Stomach (tissue), 9 donors: Measurements from ENCODE around the gene IL21R. TPM values are rescaled to one million over a fixed set of nuclear protein-coding genes. Genes with fewer than 3 reads are reported as not detected.

Experiments
- DNase-seq, 2 donors: peaks; one replicate each; pipeline versions ENCODE4 v3.0.0 to v3.0.0-alpha.2; 2013 to 2019
- H3K27ac ChIP-seq, 5 donors: fragments of 200-600 bp in 4 of 5; sonication (generic) in 4 of 5; one replicate each; pipeline ENCODE4 v1.5.1; 2013 to 2019; ENCODE audit warnings: mild to moderate bottlenecking in 1 of 5, moderate library complexity in 1 of 5
- H3K27me3 ChIP-seq, 3 donors: fragments of 200-600 bp; sonication (generic); one replicate each; pipeline ENCODE4 v1.5.1; 2017 to 2019; ENCODE audit warnings: mixed run types in 1 of 3
- H3K36me3 ChIP-seq, 4 donors: fragments of 200-600 bp; sonication (generic); 1 replicate in 3 of 4; 2 replicates in 1 of 4; pipeline ENCODE4 v1.5.1; 2016 to 2019
- H3K4me1 ChIP-seq, 4 donors: fragments of 200-600 bp; sonication (generic); one replicate each; pipeline ENCODE4 v1.5.1; 2016 to 2019
- H3K4me3 ChIP-seq, 4 donors: fragments of 200-600 bp; sonication (generic) in 3 of 4; one replicate each; pipeline ENCODE4 v1.5.1; 2016 to 2019; ENCODE audit warnings: mild to moderate bottlenecking in 1 of 4
- H3K9me3 ChIP-seq, 4 donors: fragments of 200-600 bp; sonication (generic); one replicate each; pipeline ENCODE4 v1.5.1; 2016 to 2019
- EP300 ChIP-seq: sonication (generic); formaldehyde crosslinking; IDR thresholded peaks from one replicate; pipeline ENCODE4 v1.6.1; 2017; ENCODE audit warnings: antibody characterized with exemption
- POLR2A ChIP-seq, 4 donors: fragments of 450-650 bp; IDR thresholded peaks; one replicate each; pipeline ENCODE4 v1.6.1; 2016; ENCODE audit warnings: antibody characterized with exemption in 4 of 4, control low read depth in 2 of 4, mild to moderate bottlenecking in 1 of 4, moderate library complexity in 1 of 4
- POLR2AphosphoS5 ChIP-seq, 3 donors: sonication (generic); formaldehyde crosslinking; IDR thresholded peaks; one replicate each; pipeline ENCODE4 v1.6.1; 2016; ENCODE audit warnings: antibody characterized with exemption in 3 of 3
- WGBS, 5 donors: extraction: QIAGEN DNeasy Blood & Tissue Kit in 3 of 5; methylation state at CpG; one replicate each; pipeline versions ENCODE4 v1.1.5 to v1.1.7; 2013 to 2018; 5-methylcytosine and 5-hydroxymethylcytosine counted together
- intact Hi-C: fragments of 100-400 bp; cut with DNase I; formaldehyde crosslinking; loops from one replicate; pipeline ENCODE4 v1.15.1; 2023; ENCODE audit warnings: low total_unique reads
- polyA plus RNA-seq, 3 donors: library from polyadenylated mRNA; stranded (reverse); fragments of 200-250 nt; gene quantifications; one replicate each; pipeline ENCODE4 v1.2.3, GENCODE V29; 2013
- total RNA-seq, 5 donors: library from RNA; depleted of rRNA; stranded (reverse); fragments of >200 nt; gene quantifications; one replicate each; pipeline versions ENCODE4 v1.1.0 to v1.2.3, GENCODE V29; 2014 to 2016
- TF ChIP-seq, protein P1 (sequence below), 7 experiments: fragments of 450-650 bp in 4 of 7; fragments of 200-600 bp in 3 of 7; sonication (generic) in 3 of 7; IDR thresholded peaks; one replicate each; pipeline ENCODE4 v1.5.1; 2016 to 2019; ENCODE audit warnings: antibody characterized with exemption in 7 of 7, control low read depth in 2 of 7, mild to moderate bottlenecking in 1 of 7
- donor health status: healthy with polysubstance abuse.
- donor health status: Bipolar disorder and iron deficiency.
- donor health status: healthy.

The IL21R gene
- total and polyA plus RNA-seq, 8 donors, result 0.14 to 0.73 (median 0.38) TPM; not detected in 4

DNA sequence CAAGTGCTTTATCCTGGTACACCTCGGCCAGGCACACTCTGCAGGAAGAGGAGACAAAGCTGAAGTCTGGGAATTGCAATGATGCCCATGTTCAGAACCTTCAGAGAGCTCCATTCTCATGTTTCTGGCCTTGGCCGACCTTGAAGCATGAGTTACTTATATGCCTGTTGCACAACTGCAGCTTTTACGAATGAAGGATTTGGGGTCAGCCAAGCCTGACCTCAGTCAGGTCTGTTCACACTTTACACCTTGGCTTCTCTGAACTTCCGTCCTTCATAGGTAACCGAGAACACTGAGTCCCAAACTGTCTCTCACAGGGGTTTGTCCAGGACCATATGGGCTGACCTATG, 81.1 kb downstream of the IL21R start:
- 88 to 93% (median 91%) methylated on average over 5 of the region's 5 CpGs for WGBS, 5 donors
- Histone ChIP-seq H3K27me3 (no peaks in the 10 kb centered on the region), H3K27ac (no peak overlapping the region), H3K9me3 (no peaks in the 10 kb centered on the region), H3K36me3 (peaks cover 79 to 100% (median 100%) of the 10 kb centered on the region in 4 donors), H3K4me1 (no peaks in the 10 kb centered on the region), H3K4me3 (no peak overlapping the region)
- no peak for DNase-seq
- TF ChIP-seq POLR2AphosphoS5 (IDR thresholded peaks at IDR 0.05), result no peak
- intact Hi-C loops, result no loop called here

DNA sequence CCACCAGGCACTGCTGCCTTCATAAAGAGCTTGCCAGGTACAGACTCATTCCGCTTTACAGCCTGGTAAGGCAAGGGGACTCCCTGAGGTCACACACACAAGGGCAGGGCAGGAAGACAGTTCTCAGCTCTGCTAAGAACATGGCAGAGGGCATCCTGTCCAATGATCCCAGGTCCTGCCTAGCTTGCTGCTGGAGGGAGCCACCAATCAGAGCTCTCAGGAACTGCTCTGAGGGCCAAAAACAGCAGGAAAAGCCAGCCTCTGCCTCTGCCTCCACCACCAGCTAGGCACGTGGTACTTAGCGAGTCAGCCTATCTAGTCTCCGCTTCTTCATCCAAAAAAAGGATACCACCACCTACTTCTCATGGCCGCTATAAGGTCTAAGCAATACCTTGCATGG, 81.7 kb downstream of the IL21R start:
- intact Hi-C loops, result no loop called here

DNA sequence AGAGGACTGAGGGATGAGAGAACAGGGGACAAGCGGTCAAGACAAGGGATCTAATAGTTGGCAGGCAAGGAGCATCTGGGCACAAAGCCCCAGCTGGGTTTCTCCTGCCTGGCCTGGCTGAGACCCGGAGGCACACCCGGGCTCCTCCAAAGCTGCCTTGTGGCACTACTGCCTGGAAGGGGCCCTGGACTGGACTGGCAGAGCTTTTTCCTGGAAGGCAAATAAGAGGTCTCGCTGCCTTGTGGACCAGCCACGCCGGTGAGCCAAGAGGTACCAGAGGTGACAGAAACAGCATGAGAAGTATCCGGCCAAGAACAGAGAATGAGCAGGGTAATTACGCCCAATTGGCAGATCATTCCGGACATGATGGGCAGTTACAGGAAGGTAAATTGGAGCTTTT, 83.2 kb downstream of the IL21R start:
- intact Hi-C loops, result no loop called here
- H3K36me3 ChIP-seq, result peaks cover 95 to 100% (median 100%) of the 10 kb centered on the region in 4 donors
- no peaks in the 10 kb centered on the region for H3K27me3 ChIP-seq
- H3K4me1 ChIP-seq, result no peaks in the 10 kb centered on the region
- no peak overlapping the region for H3K4me3 ChIP-seq
- WGBS, 5 donors, result 95 to 99% (median 96%) methylated on average over 9 of the region's 9 CpGs
- TF ChIP-seq, protein P1, sequence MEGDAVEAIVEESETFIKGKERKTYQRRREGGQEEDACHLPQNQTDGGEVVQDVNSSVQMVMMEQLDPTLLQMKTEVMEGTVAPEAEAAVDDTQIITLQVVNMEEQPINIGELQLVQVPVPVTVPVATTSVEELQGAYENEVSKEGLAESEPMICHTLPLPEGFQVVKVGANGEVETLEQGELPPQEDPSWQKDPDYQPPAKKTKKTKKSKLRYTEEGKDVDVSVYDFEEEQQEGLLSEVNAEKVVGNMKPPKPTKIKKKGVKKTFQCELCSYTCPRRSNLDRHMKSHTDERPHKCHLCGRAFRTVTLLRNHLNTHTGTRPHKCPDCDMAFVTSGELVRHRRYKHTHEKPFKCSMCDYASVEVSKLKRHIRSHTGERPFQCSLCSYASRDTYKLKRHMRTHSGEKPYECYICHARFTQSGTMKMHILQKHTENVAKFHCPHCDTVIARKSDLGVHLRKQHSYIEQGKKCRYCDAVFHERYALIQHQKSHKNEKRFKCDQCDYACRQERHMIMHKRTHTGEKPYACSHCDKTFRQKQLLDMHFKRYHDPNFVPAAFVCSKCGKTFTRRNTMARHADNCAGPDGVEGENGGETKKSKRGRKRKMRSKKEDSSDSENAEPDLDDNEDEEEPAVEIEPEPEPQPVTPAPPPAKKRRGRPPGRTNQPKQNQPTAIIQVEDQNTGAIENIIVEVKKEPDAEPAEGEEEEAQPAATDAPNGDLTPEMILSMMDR (IDR thresholded peaks at IDR 0.05), result no peak
- no peak for TF ChIP-seq POLR2A (IDR thresholded peaks at IDR 0.05)
- no peak for TF ChIP-seq EP300
- no peak for TF ChIP-seq POLR2AphosphoS5 (IDR thresholded peaks at IDR 0.05)
- no peaks in the 10 kb centered on the region for H3K9me3 ChIP-seq
- no peak overlapping the region for H3K27ac ChIP-seq
- DNase-seq, result no peak

More for the DNA sequence above, 81.7 kb downstream of the IL21R start:
- no peak for DNase-seq
- TF ChIP-seq, protein P1 (IDR thresholded peaks at IDR 0.05), result no peak
- no peak for TF ChIP-seq POLR2AphosphoS5 (IDR thresholded peaks at IDR 0.05)
- no peak for TF ChIP-seq EP300
- TF ChIP-seq POLR2A (IDR thresholded peaks at IDR 0.05), result no peak
- no peaks in the 10 kb centered on the region for H3K4me1 ChIP-seq
- no peak overlapping the region for H3K27ac ChIP-seq
- WGBS, 5 donors, result 92 to 96% (median 94%) methylated on average over 5 of the region's 5 CpGs
- H3K36me3 ChIP-seq, result peaks cover 81 to 100% (median 100%) of the 10 kb centered on the region in 4 donors
- no peaks in the 10 kb centered on the region for H3K9me3 ChIP-seq
- H3K4me3 ChIP-seq, result no peak overlapping the region
- no peaks in the 10 kb centered on the region for H3K27me3 ChIP-seq

DNA sequence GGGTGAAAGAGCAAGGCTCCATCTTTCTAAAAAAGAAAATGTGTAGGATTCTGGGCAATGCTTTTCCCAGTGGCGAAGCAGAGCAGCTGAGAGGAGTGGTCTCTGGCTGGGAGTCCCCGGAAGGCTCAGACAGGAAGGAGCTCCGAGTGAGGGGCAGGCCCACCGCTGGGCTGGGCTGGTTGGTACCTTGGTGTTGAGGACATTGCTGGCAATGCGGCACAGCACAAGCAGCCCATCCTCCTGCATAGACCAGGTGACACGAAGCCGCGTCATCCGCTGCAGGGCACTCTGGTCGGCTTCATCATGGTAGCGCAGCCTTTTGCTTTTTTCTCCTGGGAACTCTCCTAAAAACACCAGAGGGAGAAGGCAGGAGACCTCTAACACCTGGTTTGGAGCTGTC, 83.8 kb downstream of the IL21R start:
- TF ChIP-seq EP300 (no peak), POLR2AphosphoS5 (IDR thresholded peaks at IDR 0.05) (no peak)
- TF ChIP-seq, protein P1 (IDR thresholded peaks at IDR 0.05), result no peak
- 93 to 98% (median 96%) methylated on average over 11 of the region's 11 CpGs for WGBS, 5 donors
- no peak overlapping the region for H3K4me3 ChIP-seq
- H3K27me3 ChIP-seq, result no peaks in the 10 kb centered on the region
- intact Hi-C loops, result no loop called here
- H3K36me3 ChIP-seq, result peaks cover 96 to 100% (median 100%) of the 10 kb centered on the region in 4 donors
- no peaks in the 10 kb centered on the region for H3K4me1 ChIP-seq
- no peaks in the 10 kb centered on the region for H3K9me3 ChIP-seq
- DNase-seq, result no peak
- no peak overlapping the region for H3K27ac ChIP-seq

DNA sequence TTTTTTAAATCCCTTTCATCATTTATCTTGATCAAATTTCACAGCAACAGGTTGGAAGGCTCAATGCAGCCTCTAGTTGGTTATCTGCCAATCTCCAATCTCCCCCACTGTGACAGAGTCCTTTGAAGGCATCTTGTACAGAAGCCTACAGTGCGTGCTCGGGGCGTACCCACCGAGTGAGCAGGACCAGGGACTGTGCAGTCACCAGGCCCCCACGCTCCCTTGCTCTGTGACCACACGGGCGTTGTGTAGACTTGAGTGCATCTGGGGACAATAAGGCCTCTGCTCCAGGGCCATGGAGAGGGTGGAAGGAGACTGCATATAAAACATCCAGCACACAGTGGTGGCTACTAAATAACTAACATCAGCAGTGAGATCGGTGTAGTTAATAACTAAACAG, 84.4 kb downstream of the IL21R start:
- DNase-seq, result no peak
- TF ChIP-seq POLR2A (IDR thresholded peaks at IDR 0.05) (no peak), EP300 (no peak), POLR2AphosphoS5 (IDR thresholded peaks at IDR 0.05) (no peak)
- TF ChIP-seq, protein P1 (IDR thresholded peaks at IDR 0.05), result no peak
- intact Hi-C loops, result no loop called here

More for the DNA sequence above, 84.4 kb downstream of the IL21R start:
- Histone ChIP-seq H3K4me1 (no peaks in the 10 kb centered on the region), H3K36me3 (peaks cover 94 to 100% (median 100%) of the 10 kb centered on the region in 4 donors), H3K27me3 (no peaks in the 10 kb centered on the region), H3K9me3 (no peaks in the 10 kb centered on the region), H3K4me3 (no peak overlapping the region), H3K27ac (no peak overlapping the region)
- 84 to 92% (median 88%) methylated on average over 8 of the region's 8 CpGs for WGBS, 5 donors
